WERI-Rb-1 (cell line): Measurements from ENCODE around the gene MYL10.

Source experiments
- DNase-seq: peaks from one replicate; pipeline ENCODE4 v3.0.0-alpha.2; 2020
- H3K27ac ChIP-seq: fragments of 250-450 bp; sonication (Bioruptor Pico); 2 replicates; pipeline ENCODE4 v1.5.1; 2020; ENCODE audit warnings: mild to moderate bottlenecking, moderate library complexity
- H3K27me3 ChIP-seq: fragments of 250-450 bp; sonication (Bioruptor Pico); 2 replicates; pipeline ENCODE4 v1.5.1; 2021; ENCODE audit warnings: mild to moderate bottlenecking, low read depth, moderate library complexity; ENCODE audit not compliant: insufficient read depth, severe bottlenecking
- H3K36me3 ChIP-seq: fragments of 250-450 bp; sonication (Bioruptor Pico); 2 replicates; pipeline ENCODE4 v1.5.1; 2020; ENCODE audit warnings: mild to moderate bottlenecking, moderate library complexity
- H3K4me3 ChIP-seq: 2 replicates; pipeline ENCODE4 v1.5.1; 2011; ENCODE audit warnings: low read depth, mild to moderate bottlenecking, control low read depth, low read length
- H3K9me3 ChIP-seq: fragments of 250-450 bp; sonication (Bioruptor Pico); 2 replicates; pipeline ENCODE4 v1.5.1; 2021; ENCODE audit warnings: mild to moderate bottlenecking, moderate library complexity; ENCODE audit not compliant: severe bottlenecking
- CTCF ChIP-seq: IDR thresholded peaks from 2 replicates; pipeline ENCODE4 v1.5.1; 2011; ENCODE audit warnings: low read depth, mild to moderate bottlenecking, control low read depth, inconsistent platforms, low read length

MYL10 gene

GRCh38 chr7:101563943-101564777 is 64.9 kb downstream of the MYL10 start:
- DNase-seq = no peak
- Histone ChIP-seq H3K4me3 (no peak overlapping the region), H3K27ac (no peak overlapping the region), H3K9me3 (no peaks in the 10 kb centered on the region), H3K27me3 (no peaks in the 10 kb centered on the region), H3K36me3 (no peaks in the 10 kb centered on the region)
- TF ChIP-seq CTCF = no peak
